Cardiac atrium fibroblast (primary cell): ENCODE data around the gene PCDHB14. TPM values are rescaled to one million over a fixed set of nuclear protein-coding genes. Genes with fewer than 3 reads are reported as not detected.

Experiments
- total RNA-seq: library from RNA; depleted of rRNA; stranded (reverse); fragments of >200 nt; gene quantifications from 2 replicates; pipeline ENCODE4 v1.2.3, GENCODE V29; 2015

Gene PCDHB14
- 0.54 and 1.5 TPM in 2 replicates for total RNA-seq

DNA sequence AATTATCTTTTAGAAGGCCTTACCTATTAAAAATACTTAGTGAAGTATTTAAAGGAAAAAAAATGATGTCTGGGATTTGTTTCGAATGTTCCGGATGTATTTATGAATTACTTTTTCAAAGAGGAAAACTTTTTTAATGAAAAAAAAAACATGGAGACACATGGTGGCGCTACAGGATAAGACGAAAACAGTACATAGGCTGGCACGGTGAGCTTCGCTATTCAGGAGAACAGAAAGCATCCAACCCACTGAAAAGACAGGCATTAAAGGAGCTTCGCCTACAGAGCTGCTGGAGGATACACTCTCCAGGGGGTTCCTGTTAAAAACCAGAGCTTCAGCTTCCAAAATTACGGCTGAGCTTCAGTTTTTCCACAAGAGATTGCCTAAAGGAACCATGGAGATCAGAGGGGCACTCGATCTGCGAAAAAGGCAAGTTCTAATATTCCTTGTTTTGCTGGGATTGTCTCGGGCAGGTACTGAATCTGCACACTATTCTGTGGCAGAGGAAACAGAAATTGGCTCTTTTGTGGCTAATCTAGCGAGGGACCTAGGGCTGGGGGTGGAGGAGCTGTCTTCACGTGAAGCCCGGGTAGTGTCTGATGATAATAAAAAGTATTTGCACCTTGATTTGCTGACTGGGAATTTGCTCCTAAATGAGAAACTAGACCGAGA is at the start of gene PCDHB14:
Gene PCDHB14, plus strand, starts transcription at position 232 of the 672 bp plus-strand sequence. Its CDS starts 163 bp downstream, at position 395.

DNA sequence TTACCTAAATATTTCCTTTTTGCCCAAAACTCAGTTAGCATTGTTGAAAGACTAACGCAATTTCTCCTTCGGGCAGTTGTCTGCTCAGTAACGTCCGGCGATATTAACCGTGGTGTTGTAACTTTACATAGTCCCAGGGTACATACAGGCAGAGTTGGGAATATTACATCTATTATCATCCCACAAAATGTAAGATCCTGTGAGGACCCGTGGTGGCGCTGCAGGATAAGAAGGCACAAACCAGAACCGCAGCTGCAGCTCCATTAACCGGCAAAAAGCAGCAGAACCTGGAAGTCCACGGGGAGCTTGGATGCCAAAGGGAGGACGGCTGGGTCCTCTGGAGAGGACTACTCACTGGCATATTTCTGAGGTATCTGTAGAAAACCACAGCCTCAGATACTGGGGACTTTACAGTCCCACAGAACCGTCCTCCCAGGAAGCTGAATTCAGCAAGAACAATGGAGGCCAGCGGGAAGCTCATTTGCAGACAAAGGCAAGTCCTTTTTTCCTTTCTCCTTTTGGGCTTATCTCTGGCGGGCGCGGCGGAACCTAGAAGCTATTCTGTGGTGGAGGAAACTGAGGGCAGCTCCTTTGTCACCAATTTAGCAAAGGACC is 45.5 kb upstream of the PCDHB14 start, which contains the start of gene PCDHB8:
Gene PCDHB8, plus strand, starts transcription at position 214 of the 615 bp plus-strand sequence. Its CDS starts 245 bp downstream, at position 459.

DNA sequence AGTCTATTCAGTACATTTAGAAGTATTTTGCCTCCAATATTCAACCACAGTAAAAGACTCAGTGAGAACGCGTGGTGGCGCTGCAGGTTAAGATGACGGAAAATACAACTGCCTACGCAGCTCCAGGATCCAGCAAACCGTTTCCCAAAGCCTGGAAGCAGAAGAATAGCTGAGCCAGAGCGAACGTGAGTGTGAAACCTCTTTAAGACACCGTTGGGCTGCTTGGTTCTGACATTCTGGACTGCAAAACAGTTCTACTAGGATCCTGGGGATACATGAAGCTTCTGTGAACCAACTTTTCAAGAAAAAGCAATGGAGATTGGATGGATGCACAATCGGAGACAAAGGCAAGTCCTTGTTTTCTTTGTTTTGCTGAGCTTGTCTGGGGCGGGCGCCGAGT is 40.9 kb upstream of the PCDHB14 start, which contains the start of gene PCDHB16:
Gene PCDHB16, plus strand, starts transcription at position 140 of the 400 bp plus-strand sequence. Its CDS starts 173 bp downstream, at position 313.

DNA sequence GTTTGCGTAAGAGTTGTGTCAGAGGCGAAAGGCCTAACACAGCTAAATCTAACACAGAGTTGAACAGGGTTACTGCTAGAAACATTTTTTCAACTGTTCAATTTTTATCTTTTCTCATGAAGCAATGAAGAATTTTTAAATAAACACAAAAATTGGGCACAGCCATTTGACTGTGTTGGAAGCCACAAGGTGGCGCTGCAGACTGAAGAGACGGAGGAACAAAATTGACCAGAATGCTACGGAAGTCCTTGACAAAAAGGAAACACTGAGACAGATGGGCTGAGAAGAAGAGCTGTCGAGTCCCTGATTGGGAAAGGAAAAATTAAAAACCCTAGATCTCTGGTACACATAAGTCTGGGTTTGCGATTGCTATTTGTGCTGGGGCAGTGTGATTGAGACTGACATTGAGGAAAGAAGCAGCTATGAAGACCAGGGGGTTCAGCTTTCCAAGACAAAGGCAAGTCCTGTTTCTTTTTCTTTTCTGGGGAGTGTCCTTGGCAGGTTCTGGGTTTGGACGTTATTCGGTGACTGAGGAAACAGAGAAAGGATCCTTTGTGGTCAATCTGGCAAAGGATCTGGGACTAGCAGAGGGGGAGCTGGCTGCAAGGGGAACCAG is 36.1 kb upstream of the PCDHB14 start, which contains the start of gene PCDHB9:
Gene PCDHB9, plus strand, starts transcription at position 265 of the 616 bp plus-strand sequence. Its CDS starts 158 bp downstream, at position 423.

DNA sequence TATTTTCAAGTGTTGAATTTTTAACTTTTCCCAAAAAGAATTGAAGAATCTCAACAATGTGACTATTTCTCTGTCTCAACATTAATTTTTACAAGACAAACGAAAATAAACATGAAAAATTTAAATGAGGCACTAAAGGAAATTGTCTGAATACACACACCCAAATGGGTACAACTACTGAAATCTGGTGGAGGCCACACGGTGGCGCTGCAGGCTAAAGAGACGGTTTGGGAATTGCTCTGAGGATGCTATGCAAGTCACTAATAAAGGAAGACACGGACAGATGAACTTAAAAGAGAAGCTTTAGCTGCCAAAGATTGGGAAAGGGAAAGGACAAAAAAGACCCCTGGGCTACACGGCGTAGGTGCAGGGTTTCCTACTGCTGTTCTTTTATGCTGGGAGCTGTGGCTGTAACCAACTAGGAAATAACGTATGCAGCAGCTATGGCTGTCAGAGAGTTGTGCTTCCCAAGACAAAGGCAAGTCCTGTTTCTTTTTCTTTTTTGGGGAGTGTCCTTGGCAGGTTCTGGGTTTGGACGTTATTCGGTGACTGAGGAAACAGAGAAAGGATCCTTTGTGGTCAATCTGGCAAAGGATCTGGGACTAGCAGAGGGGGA is 30.9 kb upstream of the PCDHB14 start, which contains the start of gene PCDHB10:
Gene PCDHB10, plus strand, starts transcription at position 244 of the 616 bp plus-strand sequence. Its CDS starts 200 bp downstream, at position 444.

DNA sequence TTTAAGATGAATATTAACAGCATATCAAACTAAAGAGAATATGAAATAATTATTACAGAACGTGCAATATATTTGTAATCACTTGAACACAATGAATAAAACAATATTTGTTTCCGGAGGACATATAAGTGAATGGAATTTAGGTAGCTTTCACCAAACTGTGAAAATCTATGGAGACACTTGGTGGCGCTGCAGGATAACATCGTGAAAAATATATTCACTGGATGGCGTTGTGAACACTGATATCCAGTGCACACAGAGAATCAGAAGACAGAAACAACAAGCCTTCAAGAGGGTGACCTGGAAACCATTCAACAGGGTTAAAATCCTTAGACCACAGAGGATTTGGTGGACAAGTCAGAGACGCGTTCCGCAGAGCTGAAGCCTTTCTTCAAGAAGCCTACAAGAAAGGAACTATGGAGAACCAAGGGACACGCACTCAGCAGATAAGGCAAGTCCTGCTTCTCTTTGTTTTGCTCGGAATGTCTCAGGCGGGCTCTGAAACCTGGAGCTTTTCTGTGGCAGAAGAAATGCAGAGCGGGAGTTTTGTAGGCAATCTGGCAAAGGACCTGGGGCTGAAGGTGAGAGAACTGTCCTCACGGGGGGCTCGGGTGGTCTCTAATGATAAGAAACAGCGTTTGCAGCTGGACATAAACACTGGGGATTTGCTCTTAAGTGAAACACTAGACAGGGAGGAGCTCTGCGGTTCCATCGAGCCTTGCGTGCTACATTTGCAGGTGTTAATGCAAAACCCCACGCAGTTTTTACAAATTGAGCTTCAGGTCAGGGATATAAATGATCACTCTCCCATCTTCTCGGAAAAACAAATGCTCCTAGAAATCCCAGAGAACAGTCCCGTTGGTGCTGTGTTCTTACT is 23.5 kb upstream of the PCDHB14 start, which contains the start of gene PCDHB11:
Gene PCDHB11, plus strand, starts transcription at position 269 of the 877 bp plus-strand sequence. Its CDS starts 148 bp downstream, at position 417.

DNA sequence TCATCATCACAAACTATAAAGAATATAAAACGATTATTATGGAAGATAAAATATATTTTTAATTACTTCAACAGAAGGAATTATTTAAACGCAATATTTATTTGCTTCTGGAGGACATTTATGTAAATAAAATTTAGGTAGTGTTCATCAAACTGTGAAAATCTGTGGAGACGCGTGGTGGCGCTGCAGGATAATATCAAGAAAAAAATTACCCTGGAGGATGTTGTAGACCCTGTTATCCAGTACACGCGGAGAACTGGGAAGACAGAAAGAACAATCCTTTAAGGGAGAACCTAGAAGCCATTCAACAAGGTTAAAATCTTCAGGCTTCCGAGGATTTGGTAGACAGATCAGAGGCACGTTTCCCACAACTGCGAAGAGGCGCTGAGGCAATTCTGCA is 14.7 kb upstream of the PCDHB14 start, which contains the start of gene PCDHB12:
Gene PCDHB12, plus strand, starts transcription at position 242 of the 400 bp plus-strand sequence. CDS start 189 bp downstream, outside the sequence.

DNA sequence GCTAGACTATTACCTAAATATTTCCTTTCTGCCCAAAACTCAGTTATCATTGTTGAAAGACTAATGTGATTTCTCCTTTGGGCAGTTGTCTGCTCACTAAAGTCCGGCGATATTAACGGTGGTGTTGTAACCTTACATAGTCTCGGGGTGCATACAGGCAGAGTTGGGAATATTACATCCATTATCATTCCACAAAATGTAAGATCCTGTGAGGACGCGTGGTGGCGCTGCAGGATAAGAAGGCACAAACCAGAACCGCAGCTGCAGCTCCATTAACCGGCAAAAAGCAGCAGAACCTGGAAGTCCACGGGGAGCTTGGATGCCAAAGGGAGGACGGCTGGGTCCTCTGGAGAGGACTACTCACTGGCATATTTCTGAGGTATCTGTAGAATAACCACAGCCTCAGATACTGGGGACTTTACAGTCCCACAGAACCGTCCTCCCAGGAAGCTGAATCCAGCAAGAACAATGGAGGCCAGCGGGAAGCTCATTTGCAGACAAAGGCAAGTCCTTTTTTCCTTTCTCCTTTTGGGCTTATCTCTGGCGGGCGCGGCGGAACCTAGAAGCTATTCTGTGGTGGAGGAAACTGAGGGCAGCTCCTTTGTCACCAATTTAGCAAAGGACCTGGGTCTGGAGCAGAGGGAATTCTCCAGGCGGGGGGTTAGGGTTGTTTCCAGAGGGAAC is 9.3 kb upstream of the PCDHB14 start, which contains the start of gene PCDHB13:
Gene PCDHB13, plus strand, starts transcription at position 264 of the 684 bp plus-strand sequence. Its CDS starts 205 bp downstream, at position 469.

DNA sequence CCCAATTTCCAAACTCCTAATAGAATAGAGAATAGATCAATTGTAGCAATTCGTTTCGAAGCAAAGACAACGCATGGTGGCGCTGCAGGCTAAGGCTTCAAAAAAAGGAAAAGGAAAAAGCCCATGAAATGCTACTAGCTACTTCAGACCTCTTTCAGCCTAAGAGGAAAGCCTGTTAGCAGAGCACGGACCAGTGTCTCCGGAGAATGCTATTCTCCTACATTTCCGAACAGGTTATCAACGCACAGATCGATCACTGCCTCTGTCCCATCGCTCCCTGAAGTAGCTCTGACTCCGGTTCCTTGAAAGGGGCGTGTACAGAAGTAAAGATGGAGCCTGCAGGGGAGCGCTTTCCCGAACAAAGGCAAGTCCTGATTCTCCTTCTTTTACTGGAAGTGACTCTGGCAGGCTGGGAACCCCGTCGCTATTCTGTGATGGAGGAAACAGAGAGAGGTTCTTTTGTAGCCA is 22.1 kb downstream of the PCDHB14 start, which contains the start of gene PCDHB15:
Gene PCDHB15, plus strand, starts transcription at position 146 of the 468 bp plus-strand sequence. Its CDS starts 184 bp downstream, at position 330.

Other genes with a start within 250 kb of the PCDHB14 start
- not detected in 2 replicates for gene PCDHB1, start 172.0 kb upstream of the PCDHB14 start, total RNA-seq
- 0.90 and 1.3 TPM in 2 replicates for gene PCDHB2, start 128.7 kb upstream of the PCDHB14 start, total RNA-seq
- gene PCDHB3, start 122.9 kb upstream of the PCDHB14 start, total RNA-seq = 0.16 TPM in 1 of 2 replicates, not detected in the other
- 0.18 and 0.97 TPM in 2 replicates for gene PCDHB4, start 101.5 kb upstream of the PCDHB14 start, total RNA-seq
- gene PCDHB5, start 88.1 kb upstream of the PCDHB14 start, total RNA-seq = 1.3 and 4.5 TPM in 2 replicates
- gene PCDHB6, start 73.3 kb upstream of the PCDHB14 start, total RNA-seq = 0.49 TPM in 1 of 2 replicates, not detected in the other
- gene PCDHB7, start 50.7 kb upstream of the PCDHB14 start, total RNA-seq = 0.16 and 1.1 TPM in 2 replicates
- gene PCDHB8, start 45.6 kb upstream of the PCDHB14 start, total RNA-seq = 0.49 TPM in 1 of 2 replicates, not detected in the other
- 0.54 TPM in 1 of 2 replicates, not detected in the other for gene PCDHB16, start 41.0 kb upstream of the PCDHB14 start, total RNA-seq
- gene PCDHB9, start 36.2 kb upstream of the PCDHB14 start, total RNA-seq = under 0.01 TPM in 1 of 2 replicates, not detected in the other
- gene PCDHB10, start 31.0 kb upstream of the PCDHB14 start, total RNA-seq = 0.16 and 0.18 TPM in 2 replicates
- 0.18 and 0.65 TPM in 2 replicates for gene PCDHB11, start 23.7 kb upstream of the PCDHB14 start, total RNA-seq
- 0.16 and 0.72 TPM in 2 replicates for gene PCDHB12, start 14.6 kb upstream of the PCDHB14 start, total RNA-seq
- 0.16 and 0.90 TPM in 2 replicates for gene PCDHB13, start 9.4 kb upstream of the PCDHB14 start, total RNA-seq
- gene PCDHB15, start 22.1 kb downstream of the PCDHB14 start, total RNA-seq = 1.8 TPM in 2 replicates
- not detected in 2 replicates for gene SLC25A2, start 80.7 kb downstream of the PCDHB14 start, total RNA-seq
- 36.6 and 51.5 TPM in 2 replicates for gene TAF7, start 97.4 kb downstream of the PCDHB14 start, total RNA-seq
- 0.54 and 0.65 TPM in 2 replicates for gene PCDHGA1, start 107.2 kb downstream of the PCDHB14 start, total RNA-seq
- 2.5 and 5.8 TPM in 2 replicates for gene PCDHGA2, start 115.4 kb downstream of the PCDHB14 start, total RNA-seq
- gene PCDHGA3, start 120.5 kb downstream of the PCDHB14 start, total RNA-seq = 2.0 and 2.9 TPM in 2 replicates
- gene PCDHGB1, start 126.8 kb downstream of the PCDHB14 start, total RNA-seq = 0.36 and 0.81 TPM in 2 replicates
- 4.7 and 6.3 TPM in 2 replicates for gene PCDHGA4, start 131.7 kb downstream of the PCDHB14 start, total RNA-seq
- 1.6 and 3.2 TPM in 2 replicates for gene PCDHGB2, start 136.7 kb downstream of the PCDHB14 start, total RNA-seq
- gene PCDHGA5, start 140.8 kb downstream of the PCDHB14 start, total RNA-seq = 0.32 and 2.2 TPM in 2 replicates
- 1.8 and 2.4 TPM in 2 replicates for gene PCDHGB3, start 146.9 kb downstream of the PCDHB14 start, total RNA-seq
- 1.1 and 3.4 TPM in 2 replicates for gene PCDHGA6, start 150.5 kb downstream of the PCDHB14 start, total RNA-seq
- gene PCDHGA7, start 159.4 kb downstream of the PCDHB14 start, total RNA-seq = 3.6 and 5.8 TPM in 2 replicates
- gene PCDHGB4, start 164.4 kb downstream of the PCDHB14 start, total RNA-seq = 14.1 and 16.8 TPM in 2 replicates
- 0.18 and 1.8 TPM in 2 replicates for gene PCDHGA8, start 169.3 kb downstream of the PCDHB14 start, total RNA-seq
- 21.7 and 22.2 TPM in 2 replicates for gene PCDHGB5, start 174.6 kb downstream of the PCDHB14 start, total RNA-seq
- gene PCDHGA9, start 179.4 kb downstream of the PCDHB14 start, total RNA-seq = 1.4 and 2.6 TPM in 2 replicates
- 1.4 and 2.1 TPM in 2 replicates for gene PCDHGB6, start 184.7 kb downstream of the PCDHB14 start, total RNA-seq
- 3.4 and 5.0 TPM in 2 replicates for gene PCDHGA10, start 189.6 kb downstream of the PCDHB14 start, total RNA-seq
- gene PCDHGB7, start 194.3 kb downstream of the PCDHB14 start, total RNA-seq = 7.8 and 14.4 TPM in 2 replicates
- gene PCDHGA11, start 197.7 kb downstream of the PCDHB14 start, total RNA-seq = 10.2 and 12.8 TPM in 2 replicates
- 26.7 and 27.1 TPM in 2 replicates for gene PCDHGA12, start 207.2 kb downstream of the PCDHB14 start, total RNA-seq